ENCODE results near the gene GP5.

Gene GP5

DNA sequence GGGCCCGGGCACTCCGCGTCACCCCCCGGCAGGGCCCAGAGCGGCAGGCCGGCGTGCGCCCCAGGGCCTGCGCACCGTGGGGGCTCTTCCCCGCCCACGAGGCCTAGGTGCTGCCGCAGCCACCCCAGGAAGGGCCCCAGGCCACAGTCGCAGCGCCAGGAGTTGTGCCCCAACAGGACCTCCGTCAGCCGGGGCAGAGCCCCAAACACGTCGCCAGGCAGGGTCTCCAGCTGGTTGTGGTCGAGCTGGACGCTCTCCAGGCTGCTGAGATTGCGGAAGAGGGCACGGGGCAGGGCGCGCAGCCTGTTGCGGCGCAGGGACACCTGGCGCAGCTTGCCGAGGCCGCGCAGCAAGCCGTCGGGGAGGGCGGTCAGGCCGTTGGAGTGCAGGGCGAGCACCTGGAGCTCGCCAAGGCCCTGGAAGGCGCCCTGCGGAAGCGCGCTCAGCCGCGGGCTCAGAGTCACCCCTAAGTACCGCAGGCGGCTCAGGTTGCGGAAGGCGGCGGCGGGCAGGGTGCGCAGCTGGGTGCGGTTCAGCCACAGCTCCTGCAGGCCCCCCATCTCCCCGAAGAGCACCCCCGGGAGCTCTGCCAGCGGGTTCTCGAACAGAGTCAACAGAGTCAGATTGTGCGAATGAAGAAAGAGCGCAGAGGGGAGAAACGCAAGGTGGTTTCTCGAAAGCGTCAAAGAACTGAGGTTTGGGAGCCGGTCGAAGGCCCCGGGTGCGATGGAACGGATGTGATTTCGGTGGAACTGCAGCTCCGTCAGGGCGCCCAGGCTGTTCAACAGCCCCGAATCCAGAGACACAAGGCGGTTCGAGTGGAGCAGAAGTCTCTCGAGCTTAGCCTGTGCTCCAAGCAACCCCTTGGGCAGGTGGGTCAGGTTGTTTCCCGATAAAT is 2.0 kb downstream of the GP5 start:
- peak; percentile 70 for DNase-seq

DNA sequence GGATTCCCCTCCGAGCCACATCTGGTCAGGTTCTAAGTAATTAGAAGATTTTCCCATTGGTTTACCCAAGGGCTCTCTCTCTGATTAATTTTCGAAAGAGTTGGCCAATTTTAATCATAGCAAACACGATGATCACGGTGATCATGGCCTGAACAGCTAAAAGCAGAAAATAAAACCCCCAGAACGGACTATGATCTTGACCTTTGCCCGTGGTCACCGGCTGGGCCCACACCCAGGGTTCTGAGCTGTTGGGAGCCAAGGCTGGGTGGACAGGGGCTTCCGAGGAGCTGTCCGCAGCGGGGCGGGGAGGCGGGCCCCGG is 2.6 kb downstream of the GP5 start:
- no peak for DNase-seq

GRCh38 chr3:194395778-194396538 is 3.1 kb downstream of the GP5 start:
- peak; percentile 70 for DNase-seq

- DNase-seq: no peak
Measured at GRCh38 chr3:194395212-194395611, 3.9 kb downstream of the GP5 start.

- no peak for DNase-seq
Measured at GRCh38 chr3:194392576-194392975, 6.5 kb downstream of the GP5 start.

DNA sequence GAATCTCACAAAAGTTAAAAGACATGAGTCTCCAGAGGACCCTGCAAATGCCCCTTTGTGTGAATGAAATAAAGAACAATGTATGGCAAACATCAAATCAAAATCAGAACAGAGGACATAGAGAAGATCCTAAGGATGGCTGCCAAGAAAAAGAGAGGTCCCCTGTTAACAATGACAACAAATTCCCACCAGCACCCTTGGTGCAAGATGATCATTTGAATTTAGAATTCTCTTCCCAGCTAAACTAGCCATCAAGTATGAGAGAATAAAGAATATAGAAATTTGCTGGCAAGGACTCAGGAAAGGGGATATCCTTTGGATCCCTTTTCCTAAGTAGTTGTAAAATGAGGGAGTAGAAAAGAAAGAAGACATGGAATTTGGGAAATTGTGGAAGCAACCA is 8.2 kb downstream of the GP5 start:
- no peak for DNase-seq

- peak; percentile 13 for DNase-seq
Measured at GRCh38 chr3:194389269-194389668, 9.8 kb downstream of the GP5 start.

DNA sequence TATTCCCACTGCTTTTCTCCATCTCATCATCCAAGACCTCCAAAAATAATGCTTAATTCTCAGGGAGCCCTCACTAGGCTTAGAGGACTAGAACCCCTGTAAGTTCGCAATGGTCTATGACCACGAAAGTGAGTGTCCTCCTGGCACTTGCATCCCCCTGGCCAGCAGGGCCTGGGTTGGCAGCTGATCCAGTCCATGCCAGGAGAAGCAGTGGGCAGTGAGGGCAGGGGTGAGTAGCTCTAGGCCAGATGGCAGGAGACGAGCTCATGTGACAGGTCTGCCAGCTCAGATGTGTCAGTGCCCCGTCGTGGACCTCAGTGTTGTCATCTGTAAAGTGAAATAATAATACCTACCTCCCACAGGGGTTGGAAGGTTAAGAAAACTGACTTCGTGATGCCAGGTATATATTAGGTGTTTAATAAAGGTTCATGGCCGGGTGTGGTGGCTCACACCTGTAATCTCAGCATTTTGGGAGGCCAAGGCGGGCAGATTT is 11.1 kb downstream of the GP5 start:
- DNase-seq: peak; percentile 26

- peak; percentile 30 for DNase-seq
Measured at GRCh38 chr3:194387276-194387675, 11.8 kb downstream of the GP5 start.

DNA sequence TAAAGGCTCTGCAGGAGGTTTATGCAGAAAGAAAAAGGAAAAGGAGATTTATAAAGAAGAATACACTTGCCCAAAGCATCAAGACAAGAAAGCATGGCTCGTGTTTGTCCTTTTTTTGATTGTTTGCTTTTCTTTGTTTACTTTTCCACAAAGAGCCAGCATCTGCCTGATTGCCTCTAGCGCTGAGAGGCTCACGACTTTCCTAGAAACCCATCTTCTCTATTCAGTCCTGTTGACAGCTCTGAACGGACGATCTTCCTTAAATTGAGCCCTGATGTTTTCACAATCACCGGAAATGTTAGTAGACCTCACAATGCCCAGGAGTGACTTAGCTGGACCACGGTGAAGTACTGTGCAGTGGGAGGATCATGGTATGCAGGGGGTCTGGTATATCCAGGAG is 12.4 kb downstream of the GP5 start:
- peak; percentile 24 for DNase-seq

GRCh38 chr3:194386066-194386465 is 13.0 kb downstream of the GP5 start:
- peak; percentile 30 for DNase-seq

DNA sequence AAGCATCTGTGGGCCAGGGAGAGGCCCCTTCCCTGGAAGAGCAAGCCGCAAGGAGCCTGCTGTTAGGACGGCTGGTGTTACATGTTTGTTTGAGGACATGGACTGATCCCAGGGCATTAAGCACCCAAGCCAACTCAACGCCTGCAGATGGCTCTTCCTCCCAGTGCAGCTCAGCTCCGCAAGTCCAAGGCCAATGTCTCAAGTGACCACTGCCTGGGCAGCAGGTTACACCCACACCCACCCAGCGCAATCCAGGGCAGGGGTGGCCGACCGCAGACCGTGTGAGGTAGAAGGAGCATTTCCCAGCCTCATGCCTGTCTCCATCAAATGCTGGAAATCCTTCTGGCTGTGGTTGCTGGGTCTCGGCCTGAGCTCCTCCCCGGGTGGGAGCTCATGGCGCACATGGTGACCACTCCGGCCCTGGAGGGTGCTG is 14.5 kb downstream of the GP5 start:
- DNase-seq: no peak

GRCh38 chr3:194384156-194384555 is 14.9 kb downstream of the GP5 start:
- no peak for DNase-seq

DNA sequence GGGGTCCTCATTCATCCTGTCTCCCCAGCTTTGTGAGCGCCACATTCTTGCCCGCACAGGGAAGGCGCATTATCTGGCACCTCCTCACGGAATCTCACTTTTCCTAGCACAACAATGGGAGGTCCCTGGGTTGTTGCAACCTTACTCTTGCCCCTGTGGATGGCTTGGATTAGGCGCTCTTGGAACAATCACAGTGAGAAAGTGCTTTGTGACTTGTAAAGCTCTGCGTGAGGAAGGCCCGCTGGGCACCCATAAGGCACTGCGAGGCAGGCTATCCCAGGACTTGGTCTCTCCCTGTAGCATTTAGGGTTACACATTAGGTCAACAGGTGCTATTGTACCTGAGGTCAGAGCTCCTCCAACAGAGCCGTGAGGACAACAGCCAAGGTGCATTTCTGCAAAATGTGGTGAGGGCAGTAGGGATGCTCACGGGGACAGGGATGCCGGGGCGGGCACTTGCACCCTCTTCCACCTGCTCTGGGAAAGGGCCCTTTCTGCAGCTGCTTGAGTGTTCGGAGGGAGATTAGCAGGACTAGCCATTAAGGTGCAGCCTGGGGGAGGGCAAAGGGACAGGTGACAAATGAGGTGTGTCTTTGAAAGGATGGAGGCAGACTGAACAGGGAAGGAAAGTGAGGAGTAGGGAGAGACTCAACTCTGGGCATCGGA is 15.7 kb downstream of the GP5 start:
- DNase-seq: no peak

DNA sequence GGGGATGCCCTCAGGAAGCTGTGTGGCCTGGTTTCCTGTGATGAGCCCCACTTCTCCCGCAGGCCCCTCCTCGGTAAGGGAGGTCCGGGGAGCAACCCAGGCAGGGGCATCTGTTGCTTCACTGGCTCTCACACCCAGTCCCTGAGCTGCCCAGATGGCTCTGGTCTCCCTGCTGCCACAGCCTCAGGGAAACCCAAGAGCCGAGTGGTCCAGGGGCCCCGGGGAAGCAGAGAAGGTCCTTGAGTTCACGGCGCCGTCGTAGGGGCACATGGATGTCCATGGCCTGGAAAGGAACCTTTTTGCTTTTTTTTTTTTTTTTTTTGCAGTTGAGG is 16.2 kb downstream of the GP5 start:
- no peak for DNase-seq

GRCh38 chr3:194382196-194382891 is 16.7 kb downstream of the GP5 start:
- no peak for DNase-seq

DNA sequence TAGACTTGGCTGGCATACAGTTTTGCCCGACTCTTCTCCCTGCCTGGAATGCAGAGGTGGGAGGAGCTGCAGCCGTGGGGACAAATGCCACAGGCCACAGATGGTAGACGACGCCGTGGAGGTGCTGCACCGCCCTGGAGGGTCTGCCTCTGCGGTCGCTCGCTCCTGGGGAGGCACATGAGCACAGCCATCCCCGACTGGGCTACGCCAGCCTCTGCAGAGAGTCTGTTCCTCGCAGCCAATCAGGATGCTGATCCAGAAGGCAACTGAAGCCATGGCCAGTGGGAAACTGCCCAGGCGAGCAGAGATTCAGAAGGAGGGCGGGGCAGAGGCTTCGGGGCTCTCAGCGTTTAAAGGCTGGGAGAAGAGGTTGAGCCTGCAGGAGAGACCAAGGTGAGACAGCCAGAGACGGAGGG is 17.6 kb downstream of the GP5 start:
- no peak for DNase-seq

GRCh38 chr3:194380326-194380725 is 18.7 kb downstream of the GP5 start:
- DNase-seq: no peak

GRCh38 chr3:194379651-194380050 is 19.4 kb downstream of the GP5 start:
- DNase-seq: no peak

DNA sequence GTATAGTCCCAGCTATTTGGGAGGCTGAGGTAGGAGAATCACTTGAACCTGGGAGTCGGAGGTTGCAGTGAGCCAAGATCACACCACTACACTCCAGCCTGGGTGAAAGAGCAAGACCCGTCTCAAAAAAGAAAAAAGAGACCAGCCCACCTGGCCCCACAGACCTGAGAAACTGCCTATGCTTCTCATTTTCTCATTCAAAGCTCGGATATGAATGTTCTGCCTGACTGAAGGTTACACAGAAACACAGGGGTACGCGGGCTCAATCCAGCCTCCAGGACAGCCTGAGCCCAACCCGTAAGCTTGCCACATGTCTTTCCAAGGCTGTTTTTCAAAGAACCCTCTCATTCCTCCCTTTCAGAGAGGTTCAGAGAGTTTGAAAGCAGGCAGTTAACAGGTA is 19.8 kb downstream of the GP5 start:
- no peak for DNase-seq

- DNase-seq: no peak
Measured at GRCh38 chr3:194377708-194378107, 21.4 kb downstream of the GP5 start.

DNA sequence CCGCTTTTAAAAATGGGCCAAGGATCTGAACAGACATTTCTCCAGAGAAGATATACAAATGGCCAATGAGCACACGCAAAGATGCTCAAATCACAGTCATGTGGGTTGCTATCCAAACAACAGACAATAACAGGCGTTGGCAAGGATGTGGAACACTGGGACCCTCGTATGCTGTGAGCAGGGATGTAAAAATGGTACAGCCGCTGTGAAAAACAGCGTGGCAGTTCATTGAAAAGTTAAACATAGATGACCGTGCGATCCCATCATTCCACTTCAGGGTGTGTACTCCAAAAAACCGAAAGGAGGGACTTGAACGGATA is 22.9 kb downstream of the GP5 start:
- DNase-seq: no peak

All from activated CD8-positive, alpha-beta memory T cell treated with anti-CD3 and anti-CD28 coated beads for 24 hours (primary cell).